Stimulated activated CD8-positive, alpha-beta memory T cell treated with anti-CD3 and anti-CD28 coated beads, Interleukin-15, amount 100 ng/mL, for 1 hour (primary cell): ENCODE measurements around the gene MLH3.

ENCODE experiments used
- DNase-seq: peaks from one replicate; pipeline ENCODE4 v3.0.0-alpha.2; 2020; ENCODE audit warnings: low read depth

MLH3 gene

GRCh38 chr14:75066691-75067090 is 15.4 kb upstream of the MLH3 start:
- DNase-seq = no peak

- DNase-seq = no peak
Observed at GRCh38 chr14:75064205-75064567, 12.9 kb upstream of the MLH3 start.

- peak; percentile 83 for DNase-seq
Observed at GRCh38 chr14:75063491-75064204, 12.4 kb upstream of the MLH3 start, which contains the start of gene ACYP1. TSS of gene ACYP1 (minus strand) at chr14:75064024. CDS start at chr14:75063553, 471 bp downstream.

- DNase-seq = no peak
Observed at GRCh38 chr14:75063013-75063412, 11.7 kb upstream of the MLH3 start.

GRCh38 chr14:75060420-75060819 is 9.2 kb upstream of the MLH3 start:
- DNase-seq = no peak

GRCh38 chr14:75059642-75060041 is 8.4 kb upstream of the MLH3 start:
- DNase-seq = no peak

- no peak for DNase-seq
Observed at GRCh38 chr14:75054421-75054820, 3.2 kb upstream of the MLH3 start.

GRCh38 chr14:75053396-75054291 is 2.4 kb upstream of the MLH3 start:
- no peak for DNase-seq

GRCh38 chr14:75051556-75051899 is 261 bp upstream of the MLH3 start:
- no peak for DNase-seq

GRCh38 chr14:75049731-75050201 is 1.5 kb downstream of the MLH3 start:
- DNase-seq = no peak

GRCh38 chr14:75049136-75049535 is 2.1 kb downstream of the MLH3 start:
- no peak for DNase-seq

- no peak for DNase-seq
Observed at GRCh38 chr14:75048101-75048500, 3.2 kb downstream of the MLH3 start.

- no peak for DNase-seq
Observed at GRCh38 chr14:75047506-75047905, 3.8 kb downstream of the MLH3 start.

- DNase-seq = no peak
Observed at GRCh38 chr14:75046899-75047298, 4.4 kb downstream of the MLH3 start.

- DNase-seq = no peak
Observed at GRCh38 chr14:75046275-75046674, 5.0 kb downstream of the MLH3 start.

GRCh38 chr14:75044752-75045151 is 6.5 kb downstream of the MLH3 start:
- DNase-seq = no peak

GRCh38 chr14:75044322-75044721 is 6.9 kb downstream of the MLH3 start:
- no peak for DNase-seq

GRCh38 chr14:75042035-75042434 is 9.2 kb downstream of the MLH3 start:
- no peak for DNase-seq

- no peak for DNase-seq
Observed at GRCh38 chr14:75041613-75042012, 9.7 kb downstream of the MLH3 start.

GRCh38 chr14:75040959-75041358 is 10.3 kb downstream of the MLH3 start:
- DNase-seq = no peak

- DNase-seq = no peak
Observed at GRCh38 chr14:75040507-75040906, 10.8 kb downstream of the MLH3 start.

GRCh38 chr14:75032939-75033338 is 18.3 kb downstream of the MLH3 start:
- DNase-seq = no peak

GRCh38 chr14:75030147-75030546 is 21.1 kb downstream of the MLH3 start:
- no peak for DNase-seq
